ENCODE data around the gene DLEC1. TPM values are rescaled to one million over a fixed set of nuclear protein-coding genes. Genes with fewer than 3 reads are reported as not detected.

Gene DLEC1
- total RNA-seq, 4 donors from 2014 or later: 0.07 to 0.78 (median 0.16) TPM

DNA sequence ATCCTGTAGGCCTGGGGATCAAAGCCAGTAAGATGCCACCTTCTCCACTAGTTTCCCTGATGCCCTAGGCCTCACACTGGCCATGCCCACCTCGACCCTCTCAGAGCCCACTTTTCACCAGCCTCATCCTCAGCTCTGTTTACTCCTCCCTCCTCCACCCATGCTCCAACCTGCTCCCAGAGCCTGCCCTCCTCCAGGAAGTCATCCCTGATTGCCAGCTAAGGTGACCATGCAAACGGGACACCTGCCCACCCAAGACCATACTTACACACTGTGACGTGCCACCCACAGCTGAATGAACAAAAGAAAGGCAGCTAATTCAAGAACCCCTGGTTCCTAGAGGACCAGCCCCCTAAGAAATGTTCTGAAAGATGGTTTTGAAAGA is 18.7 kb upstream of the DLEC1 start:
- peaks cover 0 to 55% of the 10 kb centered on the region in 2 donors for H3K36me3 ChIP-seq
- H3K9me3 ChIP-seq: peaks cover 0 to 11% (median 0%) of the 10 kb centered on the region in 3 donors
- H3K27me3 ChIP-seq: no peaks in the 10 kb centered on the region
- no peak for ATAC-seq
- peaks cover 0 to 25% (median under 1%) of the 10 kb centered on the region in 3 donors for H3K4me1 ChIP-seq
- no CpG with 5 or more reads among the region's 3 CpGs for WGBS, 2 donors (ENCODE audit: low coverage in 1 of 2)
- no peak overlapping the region for H3K27ac ChIP-seq
- TF ChIP-seq CTCF (IDR thresholded peaks at IDR 0.05) (no peak), POLR2A (IDR thresholded peaks at IDR 0.05) (no peak)
- no peak overlapping the region for H3K4me3 ChIP-seq

DNA sequence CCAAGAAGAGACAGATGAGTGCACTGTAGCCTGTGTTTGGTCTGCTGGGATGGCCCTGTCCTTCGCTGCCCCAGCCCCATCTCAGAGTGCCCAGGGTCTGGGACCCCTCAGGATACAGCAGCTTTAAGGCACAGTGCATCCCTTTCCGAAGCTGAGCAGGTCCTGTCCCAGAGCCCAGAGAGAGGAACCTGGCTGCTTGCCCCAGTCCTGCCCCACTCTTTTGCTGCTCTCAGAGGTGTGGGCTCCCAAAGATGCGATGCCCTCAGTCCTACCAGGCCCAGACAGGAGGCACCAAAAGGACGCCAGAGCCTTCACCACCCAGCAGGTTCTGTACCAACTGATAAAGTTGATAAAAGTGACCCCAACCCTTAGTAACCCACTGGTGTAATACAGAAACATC is 17.8 kb upstream of the DLEC1 start:
- ATAC-seq: no peak
- no peak overlapping the region for H3K27ac ChIP-seq
- WGBS, 2 donors (ENCODE audit: low coverage in 1 of 2): 80 to 100% methylated on average over 1 of the region's 4 CpGs
- H3K36me3 ChIP-seq: peaks cover 0 to 46% of the 10 kb centered on the region in 2 donors
- no peak for TF ChIP-seq CTCF (IDR thresholded peaks at IDR 0.05)
- TF ChIP-seq POLR2A (IDR thresholded peaks at IDR 0.05): no peak
- no peak for TF ChIP-seq EP300 (IDR thresholded peaks at IDR 0.05)
- no peak for TF ChIP-seq POLR2AphosphoS5 (IDR thresholded peaks at IDR 0.05)
- no peaks in the 10 kb centered on the region for H3K27me3 ChIP-seq
- no peak overlapping the region for H3K4me3 ChIP-seq
- peaks cover 0 to 33% (median 8%) of the 10 kb centered on the region in 3 donors for H3K4me1 ChIP-seq
- H3K9me3 ChIP-seq: peaks cover 0 to 5% (median 0%) of the 10 kb centered on the region in 3 donors

DNA sequence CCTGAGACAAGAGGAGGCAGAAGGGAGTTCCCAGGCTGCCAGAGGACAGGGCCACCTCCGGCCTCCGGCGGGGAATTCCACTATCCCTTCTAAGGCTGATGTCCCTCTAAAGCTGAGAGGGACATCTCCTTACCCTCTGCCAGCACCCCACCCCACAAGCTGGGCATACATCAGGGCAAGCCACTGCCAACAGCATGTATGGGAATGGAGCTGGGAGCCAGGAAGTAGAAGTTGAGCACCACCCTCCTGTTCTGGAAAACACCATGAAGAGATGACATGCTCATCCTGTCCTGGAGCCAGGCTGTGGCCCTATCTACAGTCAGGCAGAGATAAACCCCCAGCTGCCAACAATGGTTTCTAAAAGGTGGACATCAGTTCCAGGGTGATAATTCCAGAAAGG is 16.7 kb upstream of the DLEC1 start:
- WGBS, 2 donors (ENCODE audit: low coverage in 1 of 2): no CpG with 5 or more reads among the region's 3 CpGs
- TF ChIP-seq POLR2AphosphoS5 (IDR thresholded peaks at IDR 0.05) (no peak), CTCF (IDR thresholded peaks at IDR 0.05) (no peak), POLR2A (IDR thresholded peaks at IDR 0.05) (no peak), EP300 (IDR thresholded peaks at IDR 0.05) (no peak)
- Histone ChIP-seq H3K36me3 (peaks cover 0 to 35% of the 10 kb centered on the region in 2 donors), H3K9me3 (no peaks in the 10 kb centered on the region), H3K4me3 (no peak overlapping the region), H3K27ac (peak overlapping the region in 1 of 4 donors; percentile 21), H3K27me3 (no peaks in the 10 kb centered on the region), H3K4me1 (peaks cover 0 to 43% (median 10%) of the 10 kb centered on the region in 3 donors)
- no peak for ATAC-seq

GRCh38 chr3:38022896-38023709 is 15.9 kb upstream of the DLEC1 start:
- Histone ChIP-seq H3K27ac (peak overlapping the region in 3 of 4 donors; percentile 95 to 97 (median 96)), H3K27me3 (no peaks in the 10 kb centered on the region), H3K4me3 (no peak overlapping the region), H3K9me3 (no peaks in the 10 kb centered on the region), H3K4me1 (peaks cover 0 to 51% (median 10%) of the 10 kb centered on the region in 3 donors), H3K36me3 (peaks cover 0 to 27% of the 10 kb centered on the region in 2 donors)
- TF ChIP-seq CTCF (IDR thresholded peaks at IDR 0.05) (no peak), POLR2AphosphoS5 (IDR thresholded peaks at IDR 0.05) (no peak), POLR2A (IDR thresholded peaks at IDR 0.05) (no peak), EP300 (IDR thresholded peaks at IDR 0.05) (no peak)
- no CpG with 5 or more reads among the region's 6 CpGs for WGBS, 2 donors (ENCODE audit: low coverage in 1 of 2)
- no peak for ATAC-seq

- Histone ChIP-seq H3K4me1 (peaks cover 0 to 84% (median 22%) of the 10 kb centered on the region in 3 donors), H3K4me3 (no peak overlapping the region), H3K27me3 (no peaks in the 10 kb centered on the region), H3K27ac (peak overlapping the region in 3 of 4 donors; percentile 95 to 97 (median 96)), H3K36me3 (no peaks in the 10 kb centered on the region), H3K9me3 (no peaks in the 10 kb centered on the region)
- TF ChIP-seq CTCF (IDR thresholded peaks at IDR 0.05) (no peak), POLR2A (IDR thresholded peaks at IDR 0.05) (no peak), EP300 (IDR thresholded peaks at IDR 0.05) (no peak)
- WGBS, 2 donors (ENCODE audit: low coverage in 1 of 2): 77 to 93% methylated on average over 3 of the region's 4 CpGs
- ATAC-seq: no peak
Measured at GRCh38 chr3:38026856-38027255, 12.2 kb upstream of the DLEC1 start.

Measured in gastroesophageal sphincter (tissue), 4 donors.